ENCODE results near the gene C10orf71.

DNA sequence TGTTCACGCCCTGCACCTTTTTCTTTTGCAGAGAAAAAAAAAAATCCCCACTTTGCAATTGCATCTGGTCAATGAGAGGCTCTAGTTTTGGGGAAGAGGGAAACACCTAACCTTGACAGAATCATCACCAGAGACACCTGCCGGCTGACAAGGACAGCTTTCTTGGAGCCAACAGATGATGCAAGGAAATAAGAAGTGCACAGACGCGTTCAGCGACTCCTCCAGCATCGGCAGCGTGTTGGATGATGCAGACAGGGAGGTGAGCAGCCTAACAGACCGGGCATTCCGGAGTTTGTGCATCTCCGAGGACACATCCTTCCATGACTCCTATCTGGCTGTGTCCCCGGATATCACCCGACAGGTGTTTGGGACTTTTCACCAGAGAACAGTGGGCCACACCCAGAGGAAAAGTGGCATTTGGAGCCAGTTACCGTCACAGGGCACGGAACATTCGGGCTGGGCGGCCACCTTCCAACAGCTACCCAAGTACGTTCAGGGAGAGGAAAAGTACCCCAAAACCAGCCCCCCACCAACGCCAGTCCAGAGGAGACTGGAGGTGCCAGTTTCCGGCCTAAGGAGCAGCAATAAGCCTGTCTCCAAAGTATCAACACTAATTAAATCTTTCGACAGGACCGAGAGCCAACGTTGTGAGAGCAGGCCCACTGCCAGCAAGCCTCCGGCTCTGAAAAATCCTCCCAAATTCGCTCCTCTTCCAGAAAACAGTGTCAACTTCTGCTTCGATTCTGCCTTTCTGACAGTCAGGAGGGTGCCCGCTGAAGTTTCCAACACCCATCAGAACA is 23.6 kb downstream of the C10orf71 start:
- no peak for TF ChIP-seq POLR2A (IDR thresholded peaks at IDR 0.05; ENCODE audit: low read length)
- no peak for TF ChIP-seq GATA1 (IDR thresholded peaks at IDR 0.05; ENCODE audit: low read depth, low read length)

Measured in erythroblast (primary cell).